HepG2 (cell line): ENCODE results near the gene RBM19.

Experiments
- CTCF ChIP-seq: sonication (generic); formaldehyde crosslinking; IDR thresholded peaks from 2 replicates; pipeline ENCODE4 v1.5.0; 2020; ENCODE audit warnings: mild to moderate bottlenecking, missing genetic modification reagents, moderate library complexity
- DZIP1 ChIP-seq: sonication (generic); formaldehyde crosslinking; IDR thresholded peaks from 2 replicates; pipeline ENCODE4 v1.5.0; 2020; ENCODE audit warnings: mild to moderate bottlenecking, missing genetic modification reagents
- POLR2A ChIP-seq, 2 experiments: IDR thresholded peaks; 2 replicates each; pipeline ENCODE4 v1.6.1; 2011; ENCODE audit warnings: low read depth in 2 of 2, low read length in 2 of 2, mild to moderate bottlenecking in 1 of 2, moderate library complexity in 1 of 2; ENCODE audit not compliant: insufficient read depth in 1 of 2
- POLR2AphosphoS5 ChIP-seq: IDR thresholded peaks from 2 replicates; pipeline ENCODE4 v1.6.1; 2012; ENCODE audit warnings: low read depth, low read length
- SALL2 ChIP-seq: sonication (generic); formaldehyde crosslinking; IDR thresholded peaks from 2 replicates; pipeline ENCODE4 v1.8.1; 2023; ENCODE audit warnings: mild to moderate bottlenecking, missing genetic modification reagents, inconsistent platforms
- TFE3 ChIP-seq: IDR thresholded peaks from 2 replicates; pipeline ENCODE4 v1.6.1; 2016
- YEATS2 ChIP-seq: sonication (generic); formaldehyde crosslinking; IDR thresholded peaks from 2 replicates; pipeline ENCODE4 v1.4.0; 2020; ENCODE audit warnings: missing genetic modification reagents, borderline replicate concordance
- ZNF652 ChIP-seq: IDR thresholded peaks from 2 replicates; pipeline ENCODE4 v1.6.1; 2016; ENCODE audit warnings: low read depth, borderline replicate concordance

- no peak for TF ChIP-seq SALL2 (CRISPR knock-in tag)
- no peak for TF ChIP-seq YEATS2 (CRISPR knock-in tag)
- TF ChIP-seq POLR2A (IDR thresholded peaks at IDR 0.05; ENCODE audit: insufficient read depth in 1 of 2, low read depth in 2 of 2, low read length in 2 of 2), result no peak
- no peak for TF ChIP-seq TFE3 (CRISPR knock-in tag)
- TF ChIP-seq POLR2AphosphoS5, result no peak
- TF ChIP-seq DZIP1, result no peak
- TF ChIP-seq CTCF (CRISPR knock-in tag), result no peak
- TF ChIP-seq ZNF652 (CRISPR knock-in tag), result no peak
Observed at GRCh38 chr12:113838896-113839295, 127.2 kb downstream of the RBM19 start.
